ENCODE measurements around the gene KNG1.

GRCh38 chr3:186670155-186670554, 47.0 kb upstream of the KNG1 start:
- TF ChIP-seq POLR2A (IDR thresholded peaks at IDR 0.05; ENCODE audit: low read length), result no peak
- no peak for TF ChIP-seq GATA1 (IDR thresholded peaks at IDR 0.05; ENCODE audit: low read depth, low read length)
